Vagina (tissue), 2 donors: ENCODE results near the gene FSCB.

Experiments used
- POLR2A ChIP-seq, 2 donors: fragments of 450-650 bp; IDR thresholded peaks; one replicate each; pipeline ENCODE4 v1.6.1; 2017; ENCODE audit warnings: antibody characterized with exemption in 2 of 2, mild to moderate bottlenecking in 2 of 2, moderate library complexity in 2 of 2
- POLR2AphosphoS5 ChIP-seq, 2 donors: sonication (generic); formaldehyde crosslinking; IDR thresholded peaks; one replicate each; pipeline ENCODE4 v1.9.0; 2017; ENCODE audit warnings: antibody characterized with exemption in 2 of 2, mild to moderate bottlenecking in 2 of 2, low read depth in 1 of 2; ENCODE audit not compliant: insufficient read depth in 1 of 2
- TF ChIP-seq, protein P1 (sequence below), 3 experiments: fragments of 450-650 bp in 2 of 3; fragments of 200-600 bp in 1 of 3; sonication (generic) in 1 of 3; IDR thresholded peaks; one replicate each; pipeline ENCODE4 v1.5.1; 2017 to 2019; ENCODE audit warnings: antibody characterized with exemption in 3 of 3, mild to moderate bottlenecking in 2 of 3, moderate library complexity in 2 of 3

- no peak for TF ChIP-seq POLR2AphosphoS5 (IDR thresholded peaks at IDR 0.05; ENCODE audit: insufficient read depth in 1 of 2, low read depth in 1 of 2)
- TF ChIP-seq, protein P1, sequence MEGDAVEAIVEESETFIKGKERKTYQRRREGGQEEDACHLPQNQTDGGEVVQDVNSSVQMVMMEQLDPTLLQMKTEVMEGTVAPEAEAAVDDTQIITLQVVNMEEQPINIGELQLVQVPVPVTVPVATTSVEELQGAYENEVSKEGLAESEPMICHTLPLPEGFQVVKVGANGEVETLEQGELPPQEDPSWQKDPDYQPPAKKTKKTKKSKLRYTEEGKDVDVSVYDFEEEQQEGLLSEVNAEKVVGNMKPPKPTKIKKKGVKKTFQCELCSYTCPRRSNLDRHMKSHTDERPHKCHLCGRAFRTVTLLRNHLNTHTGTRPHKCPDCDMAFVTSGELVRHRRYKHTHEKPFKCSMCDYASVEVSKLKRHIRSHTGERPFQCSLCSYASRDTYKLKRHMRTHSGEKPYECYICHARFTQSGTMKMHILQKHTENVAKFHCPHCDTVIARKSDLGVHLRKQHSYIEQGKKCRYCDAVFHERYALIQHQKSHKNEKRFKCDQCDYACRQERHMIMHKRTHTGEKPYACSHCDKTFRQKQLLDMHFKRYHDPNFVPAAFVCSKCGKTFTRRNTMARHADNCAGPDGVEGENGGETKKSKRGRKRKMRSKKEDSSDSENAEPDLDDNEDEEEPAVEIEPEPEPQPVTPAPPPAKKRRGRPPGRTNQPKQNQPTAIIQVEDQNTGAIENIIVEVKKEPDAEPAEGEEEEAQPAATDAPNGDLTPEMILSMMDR (IDR thresholded peaks at IDR 0.05) = no peak
- TF ChIP-seq POLR2A (IDR thresholded peaks at IDR 0.05) = no peak
Measured at GRCh38 chr14:44461811-44462210, 45.3 kb downstream of the FSCB start.
